ENCODE results near the gene REC114.
A peak's percentile ranks its signal among the peaks of the same experiment; 100 is the strongest.
"Not testable (repeated sequence)": the region's sequence is repeated elsewhere in the genome, so short reads cannot be mapped to it uniquely, and the experiment has no call there.

REC114 gene

DNA sequence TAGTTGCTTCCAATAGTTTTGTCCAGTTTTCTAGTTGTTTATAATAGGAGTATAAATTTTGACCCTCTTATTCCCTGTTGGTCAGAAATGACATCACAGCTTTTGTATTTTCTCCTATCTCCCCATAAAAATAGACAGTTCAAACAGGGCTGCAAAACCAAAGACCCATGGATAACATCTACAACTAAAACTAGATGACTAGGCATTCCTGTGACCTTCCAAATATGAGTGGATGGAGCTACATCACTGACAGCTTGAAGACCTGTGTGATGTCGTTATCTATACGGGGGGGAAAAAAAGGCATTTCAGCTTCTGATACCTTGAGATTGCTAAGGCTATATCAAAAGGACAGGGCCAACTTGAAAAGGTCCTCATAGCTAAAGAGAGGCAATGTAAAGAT, 84.6 kb downstream of the REC114 start:
- no peak for DNase-seq (ENCODE audit: low read depth, low spot score)

DNA sequence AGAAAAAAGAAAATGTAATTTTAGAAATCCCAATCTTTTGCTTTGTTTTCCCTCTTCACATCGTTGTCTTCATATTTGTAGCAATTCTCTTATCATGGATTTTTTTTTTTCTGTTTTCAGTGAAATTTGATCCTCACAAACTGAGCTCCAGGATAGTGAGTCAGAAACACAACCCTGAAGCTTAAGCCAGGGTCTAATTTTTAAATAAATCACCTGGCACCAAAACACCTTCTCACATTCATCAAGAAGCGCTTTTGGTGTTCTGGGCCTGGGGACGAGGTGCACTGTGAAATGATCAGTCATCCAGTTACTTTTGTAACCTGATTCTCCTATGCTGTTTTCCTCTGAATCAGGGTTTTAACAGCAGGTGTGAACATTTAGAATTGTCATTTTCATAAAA, 87.7 kb downstream of the REC114 start:
- DNase-seq (ENCODE audit: low read depth, low spot score), result no peak

DNA sequence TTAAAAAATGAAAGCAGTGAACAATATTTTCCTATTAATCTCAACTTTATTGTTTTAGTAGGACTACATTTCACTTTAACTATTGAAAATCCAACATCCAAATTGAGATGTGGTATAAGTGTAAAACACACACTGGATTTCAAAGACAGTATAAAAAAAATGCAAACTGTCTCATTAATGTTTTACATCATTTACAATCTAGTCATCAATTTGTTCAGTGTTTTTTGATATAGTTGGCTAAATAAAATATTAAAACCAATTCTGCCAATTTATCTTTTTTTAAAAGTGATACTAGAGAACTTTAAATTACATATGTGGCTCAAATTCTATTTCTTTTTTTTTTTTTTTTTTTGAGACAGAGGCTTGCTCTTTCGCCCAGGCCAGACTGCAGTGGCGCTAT, 95.2 kb downstream of the REC114 start:
- no peak for DNase-seq (ENCODE audit: low read depth, low spot score)

DNA sequence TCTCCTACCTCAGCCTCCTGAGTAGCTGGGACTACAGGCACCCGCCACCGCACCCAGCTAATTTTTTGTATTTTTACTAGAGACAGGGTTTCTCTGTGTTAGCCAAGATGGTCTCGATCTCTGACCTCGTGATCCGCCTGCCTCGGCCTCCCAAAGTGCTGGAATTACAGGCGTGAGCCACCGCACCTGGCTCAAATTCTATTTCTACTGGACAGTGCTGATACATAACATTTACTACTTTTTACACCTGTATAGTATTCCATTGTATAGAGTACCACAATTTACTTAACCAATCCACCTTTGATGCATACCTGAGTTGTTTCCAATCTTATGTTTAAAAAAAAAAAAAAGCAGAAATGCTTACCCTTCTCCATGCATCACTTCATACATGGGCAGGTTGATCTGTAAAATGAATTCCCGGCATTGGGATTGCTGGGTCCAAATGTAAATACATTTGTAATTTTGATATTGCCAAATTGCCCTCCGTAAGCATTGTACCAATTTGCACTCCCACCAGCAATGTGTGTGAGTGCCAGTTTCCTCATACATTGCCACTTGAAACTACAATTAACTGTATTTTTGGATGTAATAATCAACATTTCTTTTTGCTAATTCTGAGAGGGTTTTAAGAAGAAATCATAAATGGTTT, 95.7 kb downstream of the REC114 start:
- no peak for DNase-seq (ENCODE audit: low read depth, low spot score)

DNA sequence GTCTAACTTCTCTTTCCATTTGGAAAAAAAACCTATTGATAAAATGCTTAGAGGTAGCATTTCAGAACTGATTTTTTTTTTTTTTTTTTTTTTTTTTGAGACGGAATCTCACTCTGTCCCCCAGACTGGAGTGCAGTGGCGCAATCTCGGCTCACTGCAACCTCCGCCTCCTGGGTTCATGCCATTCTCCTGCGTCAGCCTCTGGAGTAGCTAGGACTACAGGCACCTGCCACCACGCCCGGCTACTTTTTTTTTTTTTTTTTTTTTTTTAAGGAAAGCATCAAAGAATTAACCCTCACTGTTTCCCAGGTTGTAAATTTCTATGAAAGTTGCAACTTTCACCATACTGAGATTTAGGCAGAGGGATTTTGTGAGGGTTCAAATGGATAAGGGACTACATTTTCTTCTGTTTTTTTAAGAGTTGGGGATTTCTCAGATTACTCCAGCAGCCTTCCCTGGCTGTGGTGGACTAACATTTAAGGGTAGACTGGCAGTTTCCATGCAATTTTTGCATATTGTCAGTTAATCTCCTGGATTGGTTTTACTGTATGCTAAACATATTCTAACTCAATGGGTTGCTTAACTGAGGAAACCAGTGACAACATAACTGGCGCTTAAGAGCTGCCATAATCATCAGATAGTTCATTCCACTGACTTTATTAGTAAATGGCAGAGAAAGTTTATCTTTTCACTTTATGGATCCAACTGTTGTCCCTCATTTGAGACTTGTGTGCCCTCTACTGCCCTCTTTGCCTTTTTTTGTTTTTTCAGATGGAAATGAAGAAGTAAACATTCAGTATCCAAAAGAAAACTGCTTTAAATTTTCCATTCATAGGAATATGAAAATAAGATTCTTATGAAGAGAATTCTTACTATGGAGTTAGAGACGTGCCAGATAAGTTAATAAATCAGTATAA, 96.5 kb downstream of the REC114 start:
- DNase-seq (ENCODE audit: low read depth, low spot score), result no peak

DNA sequence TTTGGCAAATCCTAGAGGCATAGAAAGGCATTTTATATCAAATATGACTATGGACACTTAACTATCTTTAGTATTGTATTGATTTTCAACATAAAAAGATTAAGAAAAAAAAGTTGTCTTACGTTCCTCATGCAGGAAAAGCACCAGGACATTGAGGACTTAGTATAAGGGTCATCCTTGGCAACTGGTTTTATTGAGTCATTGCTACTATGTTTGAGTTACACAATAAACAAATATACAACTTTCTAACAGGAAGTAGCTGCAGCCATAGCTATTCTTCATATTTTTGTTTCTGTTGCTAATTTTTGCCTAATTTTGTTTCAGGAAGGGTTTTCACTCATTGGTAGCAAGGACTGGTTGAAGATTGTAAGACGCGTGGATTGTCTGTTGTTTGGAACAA, 97.2 kb downstream of the REC114 start:
- DNase-seq (ENCODE audit: low read depth, low spot score), result no peak

DNA sequence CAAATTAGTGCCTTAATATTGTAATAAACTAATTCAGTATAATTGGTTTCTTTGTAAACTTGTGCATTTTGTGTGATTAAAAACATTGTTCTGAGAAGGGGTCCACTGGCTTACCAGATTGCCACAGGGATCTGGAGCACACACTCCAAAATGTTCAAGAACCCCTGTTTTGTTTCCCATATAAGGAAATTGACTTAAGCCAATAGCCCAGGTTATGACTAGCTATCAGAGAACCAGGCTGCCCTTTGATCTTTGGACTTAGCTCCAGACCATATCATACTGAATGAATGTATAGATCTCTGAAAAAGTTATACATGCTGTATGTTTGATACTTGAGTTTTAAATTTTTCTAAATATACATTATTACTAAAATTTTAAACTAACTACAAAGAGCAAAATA, 98.5 kb downstream of the REC114 start:
- DNase-seq (ENCODE audit: low read depth, low spot score), result no peak

DNA sequence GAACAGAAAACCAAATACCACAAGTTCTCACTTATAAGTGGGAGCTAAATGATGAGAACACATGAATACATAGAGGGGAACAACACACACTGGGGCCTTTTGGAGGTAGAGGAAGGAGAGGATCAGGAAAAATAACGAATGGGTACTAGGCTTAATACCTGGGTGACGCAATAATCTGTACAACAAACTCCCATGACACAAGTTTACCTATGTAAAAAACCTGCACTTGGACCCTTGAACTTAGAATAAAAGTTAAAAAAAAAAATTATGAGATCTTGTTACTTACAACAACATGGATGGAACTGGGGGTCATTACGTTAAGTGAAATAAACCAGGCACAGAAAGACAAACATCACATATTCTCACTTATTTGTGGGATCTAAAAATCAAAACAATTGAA, 106.0 kb downstream of the REC114 start:
- not testable (repeated sequence) for DNase-seq (ENCODE audit: low read depth, low spot score)

DNA sequence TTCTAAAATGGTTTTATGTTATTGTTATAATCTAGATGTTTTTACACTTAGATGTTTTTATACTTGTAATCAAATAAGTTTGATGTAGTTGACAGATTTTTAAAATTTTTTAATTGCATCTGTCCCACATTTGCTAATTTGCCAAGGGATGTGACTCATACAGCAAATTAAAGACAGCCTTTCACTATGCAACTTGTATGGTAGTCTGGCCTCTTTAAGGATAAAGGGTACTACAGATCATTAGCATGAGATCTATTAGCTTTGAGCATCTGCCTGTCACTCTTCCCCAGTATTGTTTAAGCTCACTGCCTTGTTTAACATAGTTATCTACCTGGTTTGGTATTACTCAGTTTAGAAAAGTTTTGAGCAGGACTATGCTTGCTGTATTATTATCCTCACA, 107.2 kb downstream of the REC114 start:
- DNase-seq (ENCODE audit: low read depth, low spot score), result no peak

DNA sequence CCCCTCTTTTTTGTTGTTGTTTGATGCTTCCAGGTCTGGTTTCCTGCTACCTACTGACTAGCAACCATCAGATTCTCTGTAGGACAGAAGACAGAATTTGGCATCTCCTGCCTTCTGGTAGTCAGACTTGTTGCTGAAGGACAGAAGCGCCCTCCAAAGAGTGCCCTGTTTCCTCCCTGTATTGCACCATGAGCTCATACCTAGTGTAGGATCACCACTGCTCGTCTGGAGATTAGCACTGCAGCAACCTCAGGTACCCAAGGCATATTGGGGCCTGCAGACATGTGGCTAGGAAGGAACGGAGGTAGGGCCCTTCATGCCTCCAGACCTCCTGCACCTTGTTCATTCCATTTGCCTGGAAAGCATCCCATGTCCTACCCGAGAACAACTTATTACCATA, 112.1 kb downstream of the REC114 start:
- DNase-seq (ENCODE audit: low read depth, low spot score), result no peak

DNA sequence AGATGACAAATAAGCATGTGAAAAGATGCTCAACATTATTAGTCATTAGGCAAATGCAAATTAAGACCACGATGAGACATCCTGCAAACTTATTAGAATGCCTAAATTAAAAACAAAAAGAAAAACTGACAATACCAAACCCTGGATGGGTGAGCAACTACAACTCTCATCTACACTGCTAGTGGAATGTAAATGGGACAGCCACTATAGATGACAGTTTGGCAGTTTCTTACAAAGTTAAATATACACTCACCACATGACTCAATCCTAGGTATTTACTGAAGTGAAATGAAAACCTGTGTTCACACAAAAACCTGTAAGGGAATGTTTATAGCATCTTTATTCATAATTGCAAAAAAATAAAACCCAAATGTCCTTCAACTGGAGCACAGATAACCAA, 115.6 kb downstream of the REC114 start:
- no peak for DNase-seq (ENCODE audit: low read depth, low spot score)

DNA sequence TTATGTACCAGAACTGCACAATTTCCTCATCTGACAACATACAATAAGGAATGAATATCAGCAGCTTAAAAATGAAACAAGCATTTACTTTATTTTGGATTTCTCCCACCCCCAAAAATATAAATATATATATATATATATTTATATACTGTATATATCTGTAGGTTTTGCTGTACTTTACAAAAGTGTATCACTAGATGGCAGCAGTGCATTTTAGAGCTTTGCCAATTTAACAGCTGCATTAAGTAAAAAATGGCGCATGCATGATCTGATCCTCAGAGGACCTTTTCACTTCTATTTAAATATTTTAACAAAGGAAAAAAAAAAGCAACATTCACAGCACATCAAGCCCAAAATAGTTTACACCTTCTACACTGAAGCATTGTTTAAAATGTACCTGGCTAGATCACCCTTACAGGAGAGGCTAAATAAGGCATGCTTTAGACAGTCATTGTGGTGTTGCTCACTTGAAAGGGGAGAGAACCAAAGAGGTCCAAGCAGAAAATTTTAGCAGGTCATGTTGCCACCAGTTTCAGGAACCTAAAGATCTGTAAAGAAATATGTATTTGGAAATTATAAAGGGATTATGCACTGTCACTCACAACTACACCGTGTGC, 117.6 kb downstream of the REC114 start:
- peak; percentile 50 for DNase-seq (ENCODE audit: low read depth, low spot score)

DNA sequence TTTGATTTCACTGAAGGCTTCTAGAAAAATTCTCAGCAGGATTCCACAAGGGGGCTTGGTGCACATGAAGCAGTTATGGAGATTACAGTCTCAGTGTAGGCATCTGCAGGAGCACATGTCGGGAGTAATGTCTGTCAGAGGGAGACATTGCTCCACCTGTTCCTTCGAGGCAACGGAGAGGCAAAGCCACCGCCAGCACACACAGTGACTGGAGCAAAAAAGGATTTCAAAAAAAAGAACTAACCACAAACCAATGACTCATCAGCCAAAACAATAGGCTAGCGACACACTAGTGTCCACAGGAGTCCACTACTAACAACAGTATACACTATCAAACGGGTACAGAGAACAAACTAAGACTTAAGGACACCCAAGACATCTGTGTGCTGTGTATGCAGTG, 121.3 kb downstream of the REC114 start:
- no peak for DNase-seq (ENCODE audit: low read depth, low spot score)

DNA sequence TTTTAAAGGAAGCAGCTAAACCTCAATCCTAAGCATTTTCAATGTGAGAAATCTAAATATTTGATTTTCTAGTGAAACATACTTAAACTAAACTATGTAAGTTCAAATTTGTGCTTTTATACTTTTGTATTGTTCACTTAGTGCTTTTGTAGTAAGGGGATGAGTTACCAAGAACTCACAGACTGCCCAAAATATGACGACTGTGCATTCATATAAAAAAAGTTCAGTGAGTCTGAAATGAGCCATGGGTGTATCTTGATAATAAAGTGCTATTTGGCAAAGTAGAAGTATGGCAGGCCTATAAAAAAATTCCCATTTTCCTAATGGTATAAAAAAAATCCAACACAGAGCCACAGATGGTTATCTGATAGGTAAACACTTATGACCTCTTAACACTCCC, 124.1 kb downstream of the REC114 start:
- DNase-seq (ENCODE audit: low read depth, low spot score), result no peak

DNA sequence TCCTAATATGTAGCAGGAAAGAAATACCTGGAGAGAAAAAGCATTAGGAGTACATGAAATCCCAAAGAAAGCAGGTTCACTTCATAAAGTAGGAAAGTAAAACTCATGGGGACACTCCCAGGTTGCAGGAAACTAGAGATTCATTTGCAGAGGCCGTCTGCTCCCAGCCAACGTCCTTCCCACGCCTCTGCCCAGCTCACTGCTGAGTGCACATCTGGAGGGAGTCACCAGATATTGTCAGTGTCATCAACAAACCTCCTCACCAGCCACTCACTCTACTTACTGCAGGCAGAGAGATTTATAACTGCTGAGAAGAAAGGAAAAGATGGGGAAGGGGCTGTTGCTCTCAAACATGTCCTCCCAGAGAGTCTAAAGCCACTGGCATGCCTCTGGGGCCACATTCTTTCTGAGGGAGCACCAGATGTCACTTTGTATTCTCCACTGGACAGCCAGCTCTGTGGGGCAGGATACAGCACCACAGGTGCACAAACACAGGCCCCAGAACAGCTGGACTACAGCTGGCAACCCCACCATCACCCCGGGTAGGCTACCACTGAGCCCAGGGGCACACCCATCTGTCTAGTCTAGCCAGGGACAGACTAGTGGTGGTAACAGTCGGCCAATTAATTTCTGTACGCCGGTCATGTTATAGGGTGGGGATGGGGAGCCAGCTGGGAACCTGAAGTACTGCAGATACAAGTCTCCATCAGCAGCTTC, 125.8 kb downstream of the REC114 start:
- no peak for DNase-seq (ENCODE audit: low read depth, low spot score)

DNA sequence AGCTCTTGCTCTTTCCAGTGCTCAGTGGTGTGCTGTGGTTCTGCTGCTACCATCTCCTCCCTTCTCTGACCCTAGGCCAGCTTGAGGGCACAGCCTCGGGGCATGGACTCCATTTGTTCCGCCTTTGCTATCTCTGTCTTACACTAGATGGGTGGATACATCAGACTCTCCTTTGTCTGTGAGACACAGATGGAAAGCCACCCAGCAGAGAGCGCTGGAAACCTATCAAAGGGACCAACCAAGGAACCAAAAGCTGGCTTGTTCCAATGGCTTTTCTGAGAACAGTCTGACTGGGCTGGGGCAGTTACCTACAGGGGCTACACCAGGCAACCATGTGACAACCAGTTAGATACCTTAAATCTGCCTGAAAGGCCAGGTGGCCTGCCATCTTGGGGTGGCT, 126.4 kb downstream of the REC114 start:
- DNase-seq (ENCODE audit: low read depth, low spot score), result no peak

DNA sequence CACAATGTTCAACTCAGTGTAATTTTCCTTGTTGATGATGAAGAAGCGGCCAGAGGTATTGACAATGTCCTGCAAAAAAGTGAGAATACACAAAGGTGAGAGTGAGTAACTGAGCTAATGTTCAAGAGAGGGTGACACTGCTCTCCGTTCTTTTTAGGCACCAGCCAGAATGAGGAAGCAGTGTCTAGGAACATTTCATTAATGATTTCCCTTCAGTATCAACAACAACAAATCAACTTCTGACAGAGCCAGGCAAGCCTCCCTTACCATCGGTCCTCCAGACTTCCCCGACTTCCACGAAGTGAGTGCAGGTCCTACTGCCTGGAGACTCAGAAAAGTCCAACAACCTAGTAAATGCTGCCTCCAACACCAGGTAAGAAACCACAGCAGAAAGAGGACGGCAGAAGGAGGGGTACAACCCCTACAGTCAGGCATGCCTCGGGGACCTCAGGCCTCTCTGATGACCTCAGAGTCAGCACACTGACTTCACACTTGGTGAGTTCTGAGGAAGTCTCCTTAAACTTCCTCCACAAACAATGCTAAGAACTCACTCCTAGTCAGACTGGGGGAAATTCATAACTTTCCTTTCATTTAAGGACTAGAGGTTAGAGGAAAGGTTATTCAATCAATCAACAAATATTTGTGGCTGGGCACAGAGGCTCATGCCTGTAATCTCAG, 127.5 kb downstream of the REC114 start:
- DNase-seq (ENCODE audit: low read depth, low spot score), result no peak

DNA sequence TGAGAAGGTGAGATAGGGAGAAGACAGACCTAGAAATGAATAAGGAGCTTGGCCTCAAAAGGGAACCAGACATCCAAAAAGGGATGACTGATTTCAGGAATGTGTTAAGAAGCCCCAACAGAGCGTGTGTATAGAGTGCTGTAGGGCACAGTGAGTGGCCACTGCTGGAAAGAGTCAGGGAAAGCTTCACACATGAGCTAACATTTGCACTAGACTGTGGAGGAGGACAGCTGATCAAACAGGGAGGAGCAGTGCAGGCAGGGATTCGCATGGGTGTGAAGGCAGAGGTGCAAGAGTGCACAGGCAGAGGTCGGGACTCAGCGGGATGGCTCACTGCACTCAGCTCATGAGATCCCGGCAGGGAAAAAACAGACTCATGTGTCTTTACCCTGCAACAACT, 128.4 kb downstream of the REC114 start:
- peak; percentile 62 for DNase-seq (ENCODE audit: low read depth, low spot score)

DNA sequence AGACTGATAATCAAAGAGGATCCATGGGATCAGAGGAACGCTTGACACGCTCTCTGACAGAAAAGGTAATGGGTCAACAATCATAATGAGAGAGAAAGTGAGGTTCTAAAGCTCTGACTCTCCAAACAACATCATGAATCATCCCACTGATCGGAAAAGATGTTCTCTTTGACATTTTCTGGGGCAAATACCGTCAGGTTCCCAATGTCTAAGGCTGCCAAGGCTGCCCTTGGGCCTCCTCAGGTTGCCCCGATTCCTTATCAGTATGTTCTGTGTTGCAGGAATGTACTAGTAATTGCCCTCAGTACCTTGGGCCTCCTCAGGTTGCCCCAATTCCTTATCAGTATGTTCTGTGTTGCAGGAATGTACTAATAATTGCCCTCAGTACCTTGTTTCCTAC, 129.3 kb downstream of the REC114 start:
- DNase-seq (ENCODE audit: low read depth, low spot score), result no peak

DNA sequence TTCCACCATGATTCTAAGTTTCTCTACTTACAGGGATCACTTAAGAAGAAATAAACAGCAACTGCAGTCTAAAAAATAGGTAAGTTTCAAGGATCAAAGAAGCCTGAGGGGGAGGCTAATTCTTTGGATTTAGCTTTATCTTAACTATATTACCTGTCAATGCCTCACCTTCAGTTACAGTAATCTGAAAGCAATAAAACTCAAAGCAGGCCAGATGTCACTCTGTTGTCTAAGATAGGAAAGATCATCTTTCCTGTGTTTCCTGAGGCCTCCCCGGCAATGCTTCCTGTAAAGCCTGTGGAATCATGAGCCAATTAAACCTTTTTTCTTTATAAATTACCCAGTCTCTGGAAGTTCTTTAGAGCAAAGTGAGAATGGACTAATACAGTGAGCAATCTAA, 130.1 kb downstream of the REC114 start:
- DNase-seq (ENCODE audit: low read depth, low spot score), result no peak

DNA sequence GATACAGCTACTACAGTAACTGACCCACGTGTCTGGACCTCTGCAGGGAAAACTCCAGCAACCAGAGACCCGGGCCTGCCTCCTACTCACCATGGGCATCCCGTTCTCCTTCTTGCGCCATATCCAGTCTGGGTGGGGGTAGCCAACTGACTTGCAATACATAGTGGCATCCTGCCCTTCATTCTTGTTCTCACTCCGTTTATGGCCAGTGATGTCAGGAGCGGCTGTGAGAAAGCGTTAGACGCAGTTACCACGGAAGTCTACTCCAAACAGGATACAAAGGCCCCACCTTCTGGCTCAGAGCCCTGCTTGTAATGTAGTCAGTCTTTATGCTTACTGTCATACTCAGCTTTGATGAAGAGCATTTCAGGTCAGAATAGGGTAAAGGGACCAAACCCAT, 130.6 kb downstream of the REC114 start:
- no peak for DNase-seq (ENCODE audit: low read depth, low spot score)

Measured in smooth muscle cell of the brain vasculature (primary cell).